SK-N-SH (cell line): Measurements from ENCODE around the gene RPE65. TPM values are rescaled to one million over a fixed set of nuclear protein-coding genes. Genes with fewer than 3 reads are reported as not detected.
A peak's percentile ranks its signal among the peaks of the same experiment; 100 is the strongest.

Experiments
- CTCF ChIA-PET: fragments of 300-600, 350-600 bp; formaldehyde crosslinking; extraction: SDS; loops from one replicate; lab custom pipeline; 2021; lab: Yijun Ruan, JAX
- POLR2A ChIA-PET: fragments of 350-600 bp; sonication (Branson Sonifier 250); formaldehyde crosslinking; extraction: SDS; loops from one replicate; lab custom pipeline; 2020; ENCODE audit warnings: antibody characterized with exemption, inconsistent platforms; lab: Yijun Ruan, JAX
- DNase-seq: peaks from one replicate; pipeline ENCODE4 v3.0.0; 2012
- H2AFZ ChIP-seq: fragments of 200-600 bp; sonication (generic); 2 replicates; pipeline ENCODE4 v1.8.1; 2016; ENCODE audit warnings: antibody characterized with exemption, mild to moderate bottlenecking, low read depth
- H3F3A ChIP-seq: fragments of 200-600 bp; sonication (generic); replicated peaks from 2 replicates; pipeline ENCODE3; 2016; ENCODE audit warnings: antibody characterized with exemption, mild to moderate bottlenecking; ENCODE audit not compliant: insufficient read depth
- H3K27ac ChIP-seq, 2 experiments: fragments of 200-500 bp in 1 of 2; fragments of 200-600 bp in 1 of 2; sonication (Bioruptor generic) in 1 of 2; sonication (generic), shearing (Covaris generic) in 1 of 2; 2 replicates each; pipeline versions ENCODE4 v1.5.1 to v1.6.1; 2014 to 2016; ENCODE audit warnings: low read depth in 2 of 2, inconsistent platforms in 1 of 2, low read length in 1 of 2, mild to moderate bottlenecking in 1 of 2, mixed read lengths in 1 of 2
- H3K27me3 ChIP-seq: fragments of 200-600 bp; sonication (generic), shearing (Covaris generic); 2 replicates; pipeline ENCODE4 v1.6.1; 2016; ENCODE audit warnings: mixed run types; ENCODE audit not compliant: insufficient read depth
- H3K36me3 ChIP-seq, 2 experiments: fragments of 200-500 bp in 1 of 2; fragments of 200-600 bp in 1 of 2; sonication (Bioruptor generic) in 1 of 2; sonication (generic) in 1 of 2; replicated peaks in 1 of 2; 2 replicates each; pipeline versions ENCODE3 to v1.5.1; 2014 to 2016; ENCODE audit warnings: low read length in 1 of 2, mild to moderate bottlenecking in 1 of 2; ENCODE audit not compliant: insufficient read depth in 2 of 2, control insufficient read depth in 1 of 2
- H3K4me1 ChIP-seq, 2 experiments: fragments of 200-500 bp in 1 of 2; fragments of 200-600 bp in 1 of 2; sonication (Bioruptor generic) in 1 of 2; sonication (generic), shearing (Covaris generic) in 1 of 2; 2 replicates each; pipeline versions ENCODE4 v1.5.1 to v1.6.1; 2014 to 2016; ENCODE audit warnings: low read depth in 1 of 2, low read length in 1 of 2, mixed run types in 1 of 2; ENCODE audit not compliant: insufficient read depth in 2 of 2, control insufficient read depth in 1 of 2
- H3K4me2 ChIP-seq: fragments of 200-600 bp; sonication (generic), shearing (Covaris generic); 2 replicates; pipeline ENCODE4 v1.6.1; 2017; ENCODE audit warnings: mixed run types
- H3K4me3 ChIP-seq, 2 experiments: fragments of 200-500 bp in 1 of 2; fragments of 200-600 bp in 1 of 2; sonication (Bioruptor generic) in 1 of 2; sonication (generic), shearing (Covaris generic) in 1 of 2; 2 replicates each; pipeline versions ENCODE4 v1.5.1 to v1.8.1; 2014 to 2016; ENCODE audit warnings: low read depth in 2 of 2, inconsistent platforms in 1 of 2, low read length in 1 of 2, mild to moderate bottlenecking in 1 of 2, mixed read lengths in 1 of 2, moderate library complexity in 1 of 2
- H3K79me2 ChIP-seq: fragments of 200-600 bp; sonication (generic); 2 replicates; pipeline ENCODE4 v1.8.1; 2017; ENCODE audit warnings: mild to moderate bottlenecking; ENCODE audit not compliant: insufficient read depth
- H3K9ac ChIP-seq: fragments of 200-600 bp; sonication (generic); 2 replicates; pipeline ENCODE4 v1.6.1; 2017; ENCODE audit warnings: mixed run types
- H3K9me2 ChIP-seq: fragments of 200-600 bp; sonication (generic); 2 replicates; pipeline ENCODE4 v1.6.1; 2017; ENCODE audit warnings: mixed run types
- H3K9me3 ChIP-seq: fragments of 200-600 bp; sonication (generic); 2 replicates; pipeline ENCODE4 v1.6.1; 2017; ENCODE audit warnings: mixed run types, mild to moderate bottlenecking, moderate library complexity
- H4K20me1 ChIP-seq: fragments of 200-600 bp; sonication (generic); 2 replicates; pipeline ENCODE4 v1.6.1; 2017; ENCODE audit warnings: mild to moderate bottlenecking, mixed run types; ENCODE audit not compliant: insufficient read depth
- EP300 ChIP-seq, 2 experiments: IDR thresholded peaks; 2 replicates each; pipeline versions ENCODE4 v1.4.0 to v1.6.1; 2012; ENCODE audit warnings: borderline replicate concordance in 1 of 2, low read depth in 1 of 2, low read length in 1 of 2
- FOXM1 ChIP-seq: IDR thresholded peaks from 2 replicates; pipeline ENCODE4 v1.4.0; 2012; ENCODE audit warnings: low read depth, mild to moderate bottlenecking
- GABPA ChIP-seq: IDR thresholded peaks from 2 replicates; pipeline ENCODE4 v1.4.0; 2012; ENCODE audit warnings: low read depth, mild to moderate bottlenecking
- GATA2 ChIP-seq: sonication (generic); formaldehyde crosslinking; IDR thresholded peaks from 2 replicates; pipeline ENCODE4 v1.5.0; 2020; ENCODE audit warnings: mild to moderate bottlenecking, missing genetic modification reagents
- JUND ChIP-seq: IDR thresholded peaks from 2 replicates; pipeline ENCODE4 v1.4.0; 2012
- MEF2A ChIP-seq: IDR thresholded peaks from 2 replicates; pipeline ENCODE4 v1.4.0; 2012; ENCODE audit warnings: low read depth, borderline replicate concordance
- MXI1 ChIP-seq: IDR thresholded peaks from 2 replicates; pipeline ENCODE4 v1.6.1; 2012; ENCODE audit warnings: mild to moderate bottlenecking, low read depth, low read length, improper control_type of control experiment
- NFIC ChIP-seq: IDR thresholded peaks from 2 replicates; pipeline ENCODE4 v1.4.0; 2012; ENCODE audit warnings: borderline replicate concordance
- RFX5 ChIP-seq: IDR thresholded peaks from 2 replicates; pipeline ENCODE4 v1.6.1; 2012; ENCODE audit warnings: mild to moderate bottlenecking, improper control_type of control experiment, low read length
- SMC3 ChIP-seq: IDR thresholded peaks from 2 replicates; pipeline ENCODE4 v1.6.1; 2012; ENCODE audit warnings: low read depth, low read length, improper control_type of control experiment
- TAF1 ChIP-seq: IDR thresholded peaks from 2 replicates; pipeline ENCODE4 v1.6.1; 2012; ENCODE audit warnings: low read depth, mild to moderate bottlenecking, low read length, moderate library complexity, borderline replicate concordance
- TCF12 ChIP-seq: IDR thresholded peaks from 2 replicates; pipeline ENCODE4 v1.4.0; 2012
- TEAD4 ChIP-seq: IDR thresholded peaks from 2 replicates; pipeline ENCODE4 v1.4.0; 2012; ENCODE audit warnings: mild to moderate bottlenecking, borderline replicate concordance; ENCODE audit not compliant: insufficient read depth
- YY1 ChIP-seq: IDR thresholded peaks from 2 replicates; pipeline ENCODE4 v1.4.0; 2012; ENCODE audit warnings: low read depth, mild to moderate bottlenecking
- WGBS: methylation state at CpG from one replicate; pipeline ENCODE4 v1.1.6; 2017; ENCODE audit warnings: low lambda C conversion rate; 5-methylcytosine and 5-hydroxymethylcytosine counted together
- polyA plus RNA-seq, 3 experiments: library from polyadenylated mRNA; depleted of rRNA; stranded (reverse); fragments of >200 nt; gene quantifications; 2 replicates each; pipeline ENCODE4 v1.2.3, GENCODE V29; 2012
- TF ChIP-seq, protein P1 (sequence below): IDR thresholded peaks from 2 replicates; pipeline ENCODE4 v1.4.0; 2012; ENCODE audit warnings: low read depth, borderline replicate concordance
- TF ChIP-seq, protein P2 (sequence below): fragments of 150-350 bp; IDR thresholded peaks from 2 replicates; pipeline ENCODE4 v1.6.1; 2016; ENCODE audit warnings: mild to moderate bottlenecking, low read depth, low read length
- TF ChIP-seq, protein P3 (sequence below): IDR thresholded peaks from 2 replicates; pipeline ENCODE4; 2012

Gene RPE65
- polyA plus RNA-seq, 1 of the 3 experiments (the other 2 are of a cell fraction), result 0.02 TPM

DNA sequence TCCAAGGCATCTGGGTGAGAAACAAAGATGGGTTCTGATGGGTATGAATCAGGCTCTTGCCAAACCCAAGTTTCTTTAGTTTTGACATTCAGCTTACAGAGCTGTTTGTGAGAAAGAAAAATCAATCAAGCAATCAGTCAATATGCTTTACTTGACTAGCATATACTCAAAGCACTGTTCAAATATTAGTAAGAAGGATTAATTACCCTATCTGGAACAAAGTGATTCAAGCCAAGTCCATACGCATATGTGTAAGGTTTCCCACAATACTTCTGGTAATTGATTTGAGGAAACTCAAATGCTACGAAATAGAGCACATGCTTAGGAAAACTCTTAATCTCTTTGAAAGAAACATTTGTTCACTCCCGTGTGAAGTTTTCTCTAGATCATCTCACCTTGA is 18.7 kb downstream of the RPE65 start:
- Histone ChIP-seq H3K9me3 (no peaks in the 10 kb centered on the region), H3K4me2 (no peak overlapping the region), H3K9me2 (no peaks in the 10 kb centered on the region), H3F3A (no peaks in the 10 kb centered on the region), H3K9ac (no peak overlapping the region), H2AFZ (no peak overlapping the region), H3K27ac (no peak overlapping the region), H3K4me3 (no peak overlapping the region), H4K20me1 (no peaks in the 10 kb centered on the region), H3K36me3 (no peaks in the 10 kb centered on the region), H3K4me1 (no peaks in the 10 kb centered on the region; a peak in 1 of 4 replicates), H3K27me3 (no peaks in the 10 kb centered on the region), H3K79me2 (no peaks in the 10 kb centered on the region)
- no peak for DNase-seq
- TF ChIP-seq SMC3, result no peak
- no peak for TF ChIP-seq TCF12
- TF ChIP-seq NFIC, result no peak
- TF ChIP-seq, protein P1, sequence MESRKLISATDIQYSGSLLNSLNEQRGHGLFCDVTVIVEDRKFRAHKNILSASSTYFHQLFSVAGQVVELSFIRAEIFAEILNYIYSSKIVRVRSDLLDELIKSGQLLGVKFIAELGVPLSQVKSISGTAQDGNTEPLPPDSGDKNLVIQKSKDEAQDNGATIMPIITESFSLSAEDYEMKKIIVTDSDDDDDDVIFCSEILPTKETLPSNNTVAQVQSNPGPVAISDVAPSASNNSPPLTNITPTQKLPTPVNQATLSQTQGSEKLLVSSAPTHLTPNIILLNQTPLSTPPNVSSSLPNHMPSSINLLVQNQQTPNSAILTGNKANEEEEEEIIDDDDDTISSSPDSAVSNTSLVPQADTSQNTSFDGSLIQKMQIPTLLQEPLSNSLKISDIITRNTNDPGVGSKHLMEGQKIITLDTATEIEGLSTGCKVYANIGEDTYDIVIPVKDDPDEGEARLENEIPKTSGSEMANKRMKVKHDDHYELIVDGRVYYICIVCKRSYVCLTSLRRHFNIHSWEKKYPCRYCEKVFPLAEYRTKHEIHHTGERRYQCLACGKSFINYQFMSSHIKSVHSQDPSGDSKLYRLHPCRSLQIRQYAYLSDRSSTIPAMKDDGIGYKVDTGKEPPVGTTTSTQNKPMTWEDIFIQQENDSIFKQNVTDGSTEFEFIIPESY, result no peak
- TF ChIP-seq MXI1, result no peak
- TF ChIP-seq, protein P2, sequence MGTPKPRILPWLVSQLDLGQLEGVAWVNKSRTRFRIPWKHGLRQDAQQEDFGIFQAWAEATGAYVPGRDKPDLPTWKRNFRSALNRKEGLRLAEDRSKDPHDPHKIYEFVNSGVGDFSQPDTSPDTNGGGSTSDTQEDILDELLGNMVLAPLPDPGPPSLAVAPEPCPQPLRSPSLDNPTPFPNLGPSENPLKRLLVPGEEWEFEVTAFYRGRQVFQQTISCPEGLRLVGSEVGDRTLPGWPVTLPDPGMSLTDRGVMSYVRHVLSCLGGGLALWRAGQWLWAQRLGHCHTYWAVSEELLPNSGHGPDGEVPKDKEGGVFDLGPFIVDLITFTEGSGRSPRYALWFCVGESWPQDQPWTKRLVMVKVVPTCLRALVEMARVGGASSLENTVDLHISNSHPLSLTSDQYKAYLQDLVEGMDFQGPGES, result no peak
- no peak for TF ChIP-seq GABPA
- WGBS, result 83% methylated on average over 3 of the region's 3 CpGs
- ChIA-PET POLR2A (no interaction called here), CTCF (interaction anchor here (1.4 kb wide), 1 partner anchor 12 kb away, joined by 3 read pairs; no protein-coding TSS in a partner anchor)

DNA sequence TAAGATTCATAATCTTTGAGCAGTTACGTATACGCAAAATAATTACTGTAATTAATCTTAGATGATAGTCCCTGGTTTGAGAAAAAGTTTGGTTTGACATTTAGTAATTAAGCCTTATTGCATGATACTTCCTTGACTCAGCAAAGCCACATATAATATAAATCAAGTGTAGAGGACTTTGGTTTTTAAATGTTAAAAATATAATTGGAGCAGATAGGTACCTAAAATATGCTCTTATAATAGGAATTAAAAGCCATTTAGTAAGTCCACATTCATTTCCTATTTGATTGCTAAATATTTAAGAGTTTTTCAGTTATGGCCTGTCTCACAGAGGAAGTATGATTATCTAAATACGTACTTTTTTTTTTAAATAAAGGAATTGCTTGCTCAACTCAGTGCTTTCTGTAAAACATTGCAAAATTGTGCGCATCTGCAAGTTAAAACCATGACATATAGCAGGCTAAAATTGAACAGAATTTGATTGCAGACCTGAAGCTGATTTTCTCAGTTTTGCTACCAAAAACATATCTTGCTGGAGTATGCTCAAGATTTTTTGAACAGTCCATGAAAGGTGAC is 20.4 kb downstream of the RPE65 start:
- WGBS, result 34% methylated on average over 4 of the region's 4 CpGs
- TF ChIP-seq, protein P2, result no peak
- TF ChIP-seq NFIC (peak; percentile 20; the same call in 1 of the 2 replicates), FOXM1 (peak; percentile 82), TAF1 (no peak), JUND (peak; percentile 50), TEAD4 (peak; percentile 49; the same call in 1 of the 2 replicates), MEF2A (0 out of 2 replicates have a peak, but pooled peaks have one; percentile 14), GATA2 (CRISPR knock-in tag) (no peak), TCF12 (peak; percentile 88), YY1 (no peak), EP300 (IDR thresholded peaks at IDR 0.05; ENCODE audit: borderline replicate concordance in 1 of 2, low read depth in 1 of 2, low read length in 1 of 2) (peak; percentile 70 to 76; a peak in 3 of 4 replicates), RFX5 (no peak)
- TF ChIP-seq, protein P3, sequence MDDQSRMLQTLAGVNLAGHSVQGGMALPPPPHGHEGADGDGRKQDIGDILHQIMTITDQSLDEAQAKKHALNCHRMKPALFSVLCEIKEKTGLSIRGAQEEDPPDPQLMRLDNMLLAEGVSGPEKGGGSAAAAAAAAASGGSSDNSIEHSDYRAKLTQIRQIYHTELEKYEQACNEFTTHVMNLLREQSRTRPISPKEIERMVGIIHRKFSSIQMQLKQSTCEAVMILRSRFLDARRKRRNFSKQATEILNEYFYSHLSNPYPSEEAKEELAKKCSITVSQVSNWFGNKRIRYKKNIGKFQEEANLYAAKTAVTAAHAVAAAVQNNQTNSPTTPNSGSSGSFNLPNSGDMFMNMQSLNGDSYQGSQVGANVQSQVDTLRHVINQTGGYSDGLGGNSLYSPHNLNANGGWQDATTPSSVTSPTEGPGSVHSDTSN, result peak; percentile 90

More for the DNA sequence above, 20.4 kb downstream of the RPE65 start:
- no peaks in the 10 kb centered on the region for H3K27me3 ChIP-seq
- no peaks in the 10 kb centered on the region for H4K20me1 ChIP-seq
- no peak overlapping the region for H3K9ac ChIP-seq
- no peaks in the 10 kb centered on the region for H3F3A ChIP-seq
- no peaks in the 10 kb centered on the region for H3K79me2 ChIP-seq
- H3K27ac ChIP-seq, result peak overlapping the region; percentile 22 to 53; a peak in 2 of 4 replicates
- no peak overlapping the region for H3K4me3 ChIP-seq
- H3K9me2 ChIP-seq, result no peaks in the 10 kb centered on the region
- no peaks in the 10 kb centered on the region for H3K9me3 ChIP-seq
- POLR2A ChIA-PET, result no interaction called here
- no peaks in the 10 kb centered on the region for H3K36me3 ChIP-seq
- H3K4me2 ChIP-seq, result no peak overlapping the region; the same call in 1 of the 2 replicates
- H2AFZ ChIP-seq, result 0 out of 2 replicates have a peak overlapping the region, but pooled peaks have one; percentile 11
- CTCF ChIA-PET, result interaction anchor here (1.4 kb wide), 1 partner anchor 14 kb away, joined by 3 read pairs; no protein-coding TSS in a partner anchor
- no peaks in the 10 kb centered on the region; a peak in 1 of 4 replicates for H3K4me1 ChIP-seq
- DNase-seq, result no peak
